Smooth muscle cell (in vitro differentiated cells): ENCODE measurements around the gene BMERB1. TPM values are rescaled to one million over a fixed set of nuclear protein-coding genes. Genes with fewer than 3 reads are reported as not detected.
A peak's percentile ranks its signal among the peaks of the same experiment; 100 is the strongest.
"Not testable (repeated sequence)": the region's sequence is repeated elsewhere in the genome, so short reads cannot be mapped to it uniquely, and the experiment has no call there.

ENCODE experiments used
- DNase-seq: peaks from one replicate; lab custom pipeline; 2025; ENCODE audit not compliant: unreplicated experiment; lab: John Stamatoyannopoulos, UW
- H2AFZ ChIP-seq: fragments of 200-600 bp; sonication (generic); 2 replicates; pipeline ENCODE4 v1.6.0; 2016; ENCODE audit warnings: antibody characterized with exemption, low read depth, mild to moderate bottlenecking
- H3F3A ChIP-seq: fragments of 200-600 bp; sonication (generic); 2 replicates; pipeline ENCODE4 v1.6.0; 2017; ENCODE audit warnings: antibody characterized with exemption, low read depth
- H3K27ac ChIP-seq: fragments of 200-600 bp; sonication (generic); 2 replicates; pipeline ENCODE4 v1.5.1; 2016; ENCODE audit warnings: low read depth, mild to moderate bottlenecking
- H3K27me3 ChIP-seq: fragments of 200-600 bp; sonication (generic); 2 replicates; pipeline ENCODE4 v1.6.1; 2016; ENCODE audit warnings: low read depth, mild to moderate bottlenecking
- H3K36me3 ChIP-seq: fragments of 200-600 bp; sonication (generic); 2 replicates; pipeline ENCODE4 v1.5.1; 2016; ENCODE audit warnings: low read depth
- H3K4me1 ChIP-seq: fragments of 200-600 bp; sonication (generic); 2 replicates; pipeline ENCODE4 v1.5.1; 2016; ENCODE audit warnings: low read depth
- H3K4me2 ChIP-seq: fragments of 200-600 bp; sonication (generic); 2 replicates; pipeline ENCODE4 v1.6.0; 2016; ENCODE audit warnings: mild to moderate bottlenecking
- H3K4me3 ChIP-seq: fragments of 200-600 bp; sonication (generic); 2 replicates; pipeline ENCODE4 v1.5.1; 2016; ENCODE audit warnings: mild to moderate bottlenecking
- H3K79me2 ChIP-seq: fragments of 200-600 bp; sonication (generic); 2 replicates; pipeline ENCODE4 v1.6.0; 2016; ENCODE audit warnings: low read depth, mild to moderate bottlenecking
- H3K9ac ChIP-seq: fragments of 200-600 bp; sonication (generic); 2 replicates; pipeline ENCODE4 v1.6.0; 2016; ENCODE audit warnings: low read depth
- H3K9me3 ChIP-seq: fragments of 200-600 bp; sonication (generic); replicated peaks from 2 replicates; pipeline ENCODE4 v1.5.1; 2016; ENCODE audit warnings: low read depth
- H4K20me1 ChIP-seq: fragments of 200-600 bp; sonication (generic); 2 replicates; pipeline ENCODE4 v1.6.0; 2016; ENCODE audit warnings: low read depth
- CTCF ChIP-seq: fragments of 200-600 bp; sonication (generic); IDR thresholded peaks from 2 replicates; pipeline ENCODE4 v1.5.1; 2017; ENCODE audit warnings: borderline replicate concordance, mild to moderate bottlenecking, antibody characterized with exemption; ENCODE audit not compliant: insufficient read depth, poor library complexity, severe bottlenecking
- WGBS: methylation state at CpG from one replicate; pipeline ENCODE4 v1.1.7; 2016; ENCODE audit warnings: low lambda C conversion rate; 5-methylcytosine and 5-hydroxymethylcytosine counted together
- polyA plus RNA-seq: library from polyadenylated mRNA; unstranded; fragments of >200 nt; fragmentation: Nextera tagmentation; extraction: Ambion mirVana; gene quantifications from 2 replicates; pipeline ENCODE4 v1.2.1, GENCODE V29; 2016
- total RNA-seq: library from RNA; depleted of rRNA; stranded (reverse); fragments of >200 nt; gene quantifications from 2 replicates; pipeline ENCODE4 v1.2.3, GENCODE V29; 2014

BMERB1 gene
- total and polyA plus RNA-seq, 2 experiments from 2014 or later: 16.5 to 20.0 TPM

DNA sequence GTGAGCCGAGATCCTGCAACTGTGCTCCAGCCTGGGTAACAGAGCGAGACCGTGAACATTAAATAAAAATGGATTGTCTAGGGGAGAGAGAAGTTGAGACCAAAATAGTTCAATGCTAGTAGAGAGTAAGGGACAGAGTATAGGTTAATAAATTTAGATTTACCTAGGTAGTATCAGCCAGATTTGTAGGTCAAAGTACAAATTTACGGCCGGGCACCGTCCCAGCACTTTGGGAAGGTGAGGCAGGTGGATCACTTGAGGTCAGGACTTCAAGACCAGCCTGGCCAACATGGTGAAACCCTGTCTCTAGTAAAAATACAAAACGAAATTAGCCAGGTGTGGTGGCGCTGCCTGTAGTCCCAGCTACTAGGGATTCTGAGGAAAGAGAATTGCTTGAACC lies 12.2 kb upstream of the BMERB1 start:
- Histone ChIP-seq H3K9ac (no peak overlapping the region), H2AFZ (no peak overlapping the region), H3K4me1 (no peaks in the 10 kb centered on the region), H4K20me1 (no peaks in the 10 kb centered on the region), H3K79me2 (no peaks in the 10 kb centered on the region), H3K9me3 (no peaks in the 10 kb centered on the region), H3K27me3 (no peaks in the 10 kb centered on the region), H3K4me3 (no peak overlapping the region), H3K4me2 (no peak overlapping the region), H3F3A (no peaks in the 10 kb centered on the region), H3K27ac (no peak overlapping the region), H3K36me3 (no peaks in the 10 kb centered on the region)
- DNase-seq: no peak
- WGBS: 76% methylated on average over 8 of the region's 8 CpGs
- no peak for TF ChIP-seq CTCF

DNA sequence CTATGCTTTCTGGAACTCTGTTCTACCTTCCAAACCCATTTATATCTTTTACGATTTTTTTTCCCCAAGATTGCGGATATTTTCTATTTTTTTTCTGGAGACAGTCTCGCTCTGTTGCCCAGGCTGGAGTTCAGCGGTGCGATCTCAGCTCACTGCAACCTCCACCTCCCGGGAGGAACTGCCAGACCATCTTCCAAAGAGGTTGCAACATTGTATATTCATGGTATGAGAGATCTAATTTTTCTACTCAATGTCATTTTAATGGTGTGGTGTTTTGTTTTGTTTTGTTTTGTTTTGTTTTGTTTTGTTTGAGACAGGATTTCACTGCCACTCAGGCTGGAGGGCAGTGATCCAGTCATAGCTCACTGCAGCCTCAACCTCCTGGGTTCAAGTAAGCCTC lies 8.5 kb upstream of the BMERB1 start:
- no peaks in the 10 kb centered on the region for H3K4me1 ChIP-seq
- H3K36me3 ChIP-seq: no peaks in the 10 kb centered on the region
- H3K27me3 ChIP-seq: no peaks in the 10 kb centered on the region
- no peak overlapping the region for H3K4me3 ChIP-seq
- WGBS: 89% methylated on average over 6 of the region's 6 CpGs
- no peaks in the 10 kb centered on the region for H3K79me2 ChIP-seq
- no peak overlapping the region for H3K4me2 ChIP-seq
- no peak overlapping the region for H3K27ac ChIP-seq
- H3F3A ChIP-seq: no peaks in the 10 kb centered on the region
- no peak for TF ChIP-seq CTCF
- DNase-seq: no peak
- no peak overlapping the region for H3K9ac ChIP-seq
- H3K9me3 ChIP-seq: no peaks in the 10 kb centered on the region
- H2AFZ ChIP-seq: no peak overlapping the region
- H4K20me1 ChIP-seq: no peaks in the 10 kb centered on the region

DNA sequence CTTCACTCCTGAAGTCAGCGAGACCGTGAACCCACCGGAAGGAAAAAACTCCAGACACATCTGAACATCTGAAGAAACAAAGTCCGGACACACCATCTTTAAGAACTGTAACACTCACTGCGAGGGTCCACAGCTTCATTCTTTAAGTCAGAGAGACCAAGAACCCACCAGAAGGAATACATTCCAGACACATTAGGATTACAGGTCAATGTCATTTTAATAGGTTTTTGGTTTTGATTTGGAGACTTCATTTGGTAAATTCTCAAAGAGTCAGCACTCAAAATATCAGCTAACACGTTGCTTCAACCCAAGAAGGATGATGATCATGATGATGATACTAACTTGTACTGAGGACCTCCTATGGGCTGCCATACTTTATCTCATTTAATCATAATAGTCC lies 7.6 kb upstream of the BMERB1 start:
- Histone ChIP-seq H3K36me3 (no peaks in the 10 kb centered on the region), H3K27ac (no peak overlapping the region), H3K4me2 (no peak overlapping the region), H3K79me2 (no peaks in the 10 kb centered on the region), H3F3A (no peaks in the 10 kb centered on the region), H4K20me1 (no peaks in the 10 kb centered on the region), H2AFZ (no peak overlapping the region), H3K9ac (no peak overlapping the region), H3K27me3 (no peaks in the 10 kb centered on the region), H3K4me3 (no peak overlapping the region), H3K4me1 (no peaks in the 10 kb centered on the region), H3K9me3 (no peaks in the 10 kb centered on the region)
- WGBS: 81% methylated on average over 6 of the region's 6 CpGs
- DNase-seq: no peak
- TF ChIP-seq CTCF: no peak

DNA sequence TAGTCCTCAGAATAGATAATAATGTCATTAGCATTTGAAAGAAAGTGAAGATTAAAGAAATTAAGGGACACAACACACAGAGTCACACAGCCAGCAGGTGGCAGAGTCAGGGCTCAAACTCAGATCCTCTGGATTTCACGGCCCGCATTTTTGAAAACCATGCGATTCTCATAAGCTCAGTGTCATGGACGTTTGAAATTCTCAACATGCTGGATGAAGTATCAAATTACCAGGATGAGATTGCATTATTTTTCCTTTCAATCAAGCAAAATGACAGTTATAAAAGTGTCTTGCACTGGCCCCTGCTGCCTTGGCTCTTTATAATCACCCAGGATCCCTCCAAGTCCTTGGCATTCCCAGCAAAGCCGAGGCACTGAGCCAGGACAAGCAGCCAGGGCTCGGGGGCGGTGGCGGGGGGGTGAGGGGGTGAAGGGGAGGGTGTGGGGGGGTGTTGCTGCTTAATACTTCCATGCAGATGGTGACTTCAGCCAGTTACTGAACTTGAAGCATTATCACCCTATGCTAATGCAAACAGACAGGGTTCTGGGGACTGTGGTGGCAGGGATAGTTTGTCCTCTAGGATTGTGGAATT lies 6.6 kb upstream of the BMERB1 start:
- Histone ChIP-seq H3K4me1 (no peaks in the 10 kb centered on the region), H3K36me3 (no peaks in the 10 kb centered on the region), H3K27ac (no peak overlapping the region), H3F3A (no peaks in the 10 kb centered on the region), H3K9ac (no peak overlapping the region), H3K79me2 (no peaks in the 10 kb centered on the region), H3K4me3 (no peak overlapping the region), H4K20me1 (no peaks in the 10 kb centered on the region), H3K9me3 (no peaks in the 10 kb centered on the region), H2AFZ (no peak overlapping the region), H3K4me2 (peak overlapping the region; percentile 68), H3K27me3 (peaks cover 4% of the 10 kb centered on the region)
- peak; percentile 63 for TF ChIP-seq CTCF
- WGBS: 22% methylated on average over 8 of the region's 8 CpGs
- DNase-seq: no peak

- not testable (repeated sequence) for H3K79me2 ChIP-seq, H3K9ac ChIP-seq, H3K27ac ChIP-seq, H4K20me1 ChIP-seq, H3K9me3 ChIP-seq, H3K4me3 ChIP-seq, H2AFZ ChIP-seq, DNase-seq, H3K4me1 ChIP-seq, H3K4me2 ChIP-seq, H3F3A ChIP-seq, H3K36me3 ChIP-seq
- 82% methylated on average over 11 of the region's 11 CpGs for WGBS
- H3K27me3 ChIP-seq: peaks cover 19% of the 10 kb centered on the region
Measured at GRCh38 chr16:15430884-15431283, 3.5 kb upstream of the BMERB1 start.
